HEK293 (cell line): ENCODE results near the gene MSLN.

Experiments used
- CTCF ChIP-seq: fragments of 450-650 bp; formaldehyde crosslinking; IDR thresholded peaks from 2 replicates; pipeline ENCODE4 v1.5.1; 2016; ENCODE audit warnings: missing biosample characterization, missing genetic modification characterization
- ZBTB26 ChIP-seq: fragments of 450-650 bp; formaldehyde crosslinking; optimal IDR thresholded peaks from 2 replicates; pipeline ENCODE3; 2016; ENCODE audit warnings: missing biosample characterization, mild to moderate bottlenecking, missing genetic modification characterization
- TF ChIP-seq, protein P1 (sequence below): sonication (generic); formaldehyde crosslinking; IDR thresholded peaks from 2 replicates; pipeline ENCODE4 v1.8.1; 2022; ENCODE audit warnings: mild to moderate bottlenecking, moderate library complexity, missing genetic modification reagents

GRCh38 chr16:796296-797119 is 36.0 kb downstream of the MSLN start:
- no peak for TF ChIP-seq CTCF (tag by site-specific recombination)
- TF ChIP-seq, protein P1, sequence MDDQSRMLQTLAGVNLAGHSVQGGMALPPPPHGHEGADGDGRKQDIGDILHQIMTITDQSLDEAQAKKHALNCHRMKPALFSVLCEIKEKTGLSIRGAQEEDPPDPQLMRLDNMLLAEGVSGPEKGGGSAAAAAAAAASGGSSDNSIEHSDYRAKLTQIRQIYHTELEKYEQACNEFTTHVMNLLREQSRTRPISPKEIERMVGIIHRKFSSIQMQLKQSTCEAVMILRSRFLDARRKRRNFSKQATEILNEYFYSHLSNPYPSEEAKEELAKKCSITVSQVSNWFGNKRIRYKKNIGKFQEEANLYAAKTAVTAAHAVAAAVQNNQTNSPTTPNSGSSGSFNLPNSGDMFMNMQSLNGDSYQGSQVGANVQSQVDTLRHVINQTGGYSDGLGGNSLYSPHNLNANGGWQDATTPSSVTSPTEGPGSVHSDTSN (CRISPR knock-in tag): no peak
- no peak for TF ChIP-seq ZBTB26 (tag by site-specific recombination)
